HepG2 (cell line): ENCODE data around the gene OGA. TPM values are rescaled to one million over a fixed set of nuclear protein-coding genes. Genes with fewer than 3 reads are reported as not detected.

Source experiments
- ATAC-seq: fragments of 200-7000 bp; cut with Tn5 transposase; 3 replicates; pipeline ENCODE4 v1.9.1; 2020; ENCODE audit warnings: mild to moderate bottlenecking, moderate library complexity
- BruUV-seq: library from RNA; stranded (reverse); fragments of 400-500 nt; replicated peaks from 2 replicates; lab custom pipeline; 2021; lab: Mats Ljungman, UMichigan
- CTCF ChIA-PET: fragments of 300-600 bp; formaldehyde crosslinking; extraction: SDS; loops from one replicate; lab custom pipeline; 2021; ENCODE audit warnings: low total read pairs, inconsistent platforms, low intra/inter-chr PET ratio; lab: Yijun Ruan, JAX
- POLR2A ChIA-PET: fragments of 350-600 bp; sonication (Branson Sonifier 250); formaldehyde crosslinking; loops from one replicate; lab custom pipeline; 2020; ENCODE audit warnings: antibody characterized with exemption, inconsistent platforms; lab: Yijun Ruan, JAX
- DNase-seq: peaks from one replicate; pipeline ENCODE4 v3.0.0-alpha.2; 2015; ENCODE audit warnings: low spot score
- FAIRE-seq: peaks from 3 replicates; lab custom pipeline; 2011; peaks lifted over from hg19 to GRCh38; lab: Jason Lieb, UNC
- H2AFZ ChIP-seq: one replicate; pipeline ENCODE4 v1.6.1; 2011; ENCODE audit warnings: low read length, inconsistent platforms
- H3K27ac ChIP-seq: fragments of 300-600 bp; 3 replicates; pipeline ENCODE4 v1.8.0; 2011; ENCODE audit warnings: mixed run types, mild to moderate bottlenecking, mixed read lengths, low read length, inconsistent platforms; ENCODE audit not compliant: insufficient read depth; ENCODE audit errors: extremely low read length
- H3K27me3 ChIP-seq, 2 experiments: fragments of 200-600 bp in 1 of 2; 2 replicates in 1 of 2; 3 replicates in 1 of 2; pipeline versions ENCODE4 v1.6.0 to v1.8.0; 2011; ENCODE audit warnings: low read length in 2 of 2, mild to moderate bottlenecking in 2 of 2, moderate library complexity in 2 of 2, inconsistent platforms in 1 of 2; ENCODE audit not compliant: insufficient read depth in 2 of 2, control insufficient read depth in 1 of 2
- H3K36me3 ChIP-seq, 2 experiments: fragments of 200-600 bp in 1 of 2; replicated peaks in 1 of 2; 2 replicates in 1 of 2; 3 replicates in 1 of 2; pipeline versions ENCODE4 v1.5.1 to v1.8.0; 2011; ENCODE audit warnings: low read length in 2 of 2, inconsistent platforms in 1 of 2; ENCODE audit not compliant: insufficient read depth in 2 of 2, control insufficient read depth in 1 of 2
- H3K4me1 ChIP-seq: 2 replicates; pipeline ENCODE4 v1.5.1; 2012; ENCODE audit warnings: low read length, inconsistent platforms; ENCODE audit not compliant: insufficient read depth
- H3K4me2 ChIP-seq: 2 replicates; pipeline ENCODE4 v1.6.0; 2011; ENCODE audit warnings: low read depth, low read length, inconsistent platforms
- H3K4me3 ChIP-seq, 3 experiments: fragments of 200-600 bp in 1 of 3; sonication (generic), shearing (Covaris generic) in 1 of 3; replicated peaks in 1 of 3; 2 replicates each; pipeline ENCODE4 v1.5.1; 2011 to 2016; ENCODE audit warnings: low read length in 3 of 3, inconsistent platforms in 2 of 3, low read depth in 2 of 3, mild to moderate bottlenecking in 2 of 3, control low read depth in 1 of 3, mixed read lengths in 1 of 3; ENCODE audit not compliant: insufficient read depth in 1 of 3
- H3K79me2 ChIP-seq: one replicate; pipeline ENCODE4 v1.6.1; 2011; ENCODE audit warnings: low read length, inconsistent platforms; ENCODE audit not compliant: insufficient read depth
- H3K9ac ChIP-seq: 2 replicates; pipeline ENCODE4 v1.6.0; 2011; ENCODE audit warnings: mild to moderate bottlenecking, low read depth, low read length, inconsistent platforms; ENCODE audit not compliant: insufficient read depth
- H3K9me3 ChIP-seq: 2 replicates; pipeline ENCODE4 v1.5.1; 2012; ENCODE audit warnings: mild to moderate bottlenecking, low read length
- H4K20me1 ChIP-seq: 2 replicates; pipeline ENCODE4 v1.6.0; 2011; ENCODE audit warnings: inconsistent platforms, mild to moderate bottlenecking, low read length, moderate library complexity; ENCODE audit not compliant: insufficient read depth
- GFI1 ChIP-seq: sonication (generic); formaldehyde crosslinking; IDR thresholded peaks from 2 replicates; pipeline ENCODE4 v1.5.0; 2020; ENCODE audit warnings: missing genetic modification reagents, mild to moderate bottlenecking, borderline replicate concordance
- ISX ChIP-seq: sonication (generic); formaldehyde crosslinking; conservative IDR thresholded peaks from 2 replicates; pipeline ENCODE4 v1.5.0; 2020; ENCODE audit warnings: missing genetic modification reagents
- MXD3 ChIP-seq: IDR thresholded peaks from 2 replicates; pipeline ENCODE4 v1.6.1; 2016; ENCODE audit warnings: mild to moderate bottlenecking, missing biosample characterization, missing genetic modification reagents
- MYPOP ChIP-seq: sonication (generic); formaldehyde crosslinking; IDR thresholded peaks from 2 replicates; pipeline ENCODE4 v1.8.1; 2023; ENCODE audit warnings: mild to moderate bottlenecking, moderate library complexity, missing genetic modification reagents
- NCOA2 ChIP-seq: sonication (generic); formaldehyde crosslinking; IDR thresholded peaks from 2 replicates; pipeline ENCODE4 v1.8.0; 2022; ENCODE audit warnings: inconsistent platforms
- REL ChIP-seq: sonication (generic); formaldehyde crosslinking; conservative IDR thresholded peaks from 2 replicates; pipeline ENCODE4 v1.8.0; 2022; ENCODE audit warnings: mild to moderate bottlenecking, missing genetic modification reagents, moderate library complexity
- REPIN1 ChIP-seq: sonication (generic); formaldehyde crosslinking; IDR thresholded peaks from 2 replicates; pipeline ENCODE4 v1.8.0; 2022; ENCODE audit warnings: missing genetic modification reagents, low read depth, mild to moderate bottlenecking, borderline replicate concordance
- SOX5 ChIP-seq: IDR thresholded peaks from 2 replicates; pipeline ENCODE4 v1.6.1; 2016; ENCODE audit warnings: borderline replicate concordance
- SRSF1 ChIP-seq: fragments of 200-400 bp; formaldehyde crosslinking; optimal IDR thresholded peaks from 2 replicates; pipeline ENCODE3; 2017; ENCODE audit warnings: mild to moderate bottlenecking, low read depth, low read length, moderate library complexity
- TEF ChIP-seq: sonication (generic); formaldehyde crosslinking; IDR thresholded peaks from 2 replicates; pipeline ENCODE4 v1.5.0; 2020; ENCODE audit warnings: missing genetic modification reagents
- YEATS2 ChIP-seq: sonication (generic); formaldehyde crosslinking; IDR thresholded peaks from 2 replicates; pipeline ENCODE4 v1.4.0; 2020; ENCODE audit warnings: missing genetic modification reagents, borderline replicate concordance
- ZFY ChIP-seq: sonication (generic); formaldehyde crosslinking; IDR thresholded peaks from 2 replicates; pipeline ENCODE4 v1.4.0; 2020; ENCODE audit warnings: missing genetic modification reagents
- ZNF296 ChIP-seq: sonication (generic); formaldehyde crosslinking; conservative IDR thresholded peaks from 2 replicates; pipeline ENCODE4 v1.5.0; 2020; ENCODE audit warnings: mild to moderate bottlenecking, missing genetic modification reagents
- ZNF747 ChIP-seq: sonication (generic); formaldehyde crosslinking; IDR thresholded peaks from 2 replicates; pipeline ENCODE4 v1.8.1; 2023; ENCODE audit warnings: missing genetic modification reagents, mild to moderate bottlenecking, borderline replicate concordance
- ZNF784 ChIP-seq: sonication (generic); formaldehyde crosslinking; IDR thresholded peaks from 2 replicates; pipeline ENCODE4 v1.5.1; 2020; ENCODE audit warnings: missing genetic modification reagents, mild to moderate bottlenecking, borderline replicate concordance
- WGBS: methylation state at CpG from one replicate; pipeline ENCODE4 v1.1.6; 2017; ENCODE audit warnings: low lambda C conversion rate; 5-methylcytosine and 5-hydroxymethylcytosine counted together
- in situ Hi-C: cut with HindIII; loops from 2 replicates; pipeline ENCODE4 v1.10.0; 2017; ENCODE audit warnings: low pct_unique_long_range_greater_than_20kb; ENCODE audit not compliant: extremely low pct_ligation_motif_present
- intact Hi-C: fragments of 100-400 bp; cut with micrococcal nuclease; formaldehyde crosslinking; loops from one replicate; pipeline ENCODE4 v1.10.0; 2022; ENCODE audit not compliant: unreplicated experiment
- polyA plus RNA-seq, 8 experiments: library from polyadenylated mRNA; depleted of rRNA in 3 of 8; stranded (reverse) in 7 of 8; unstranded in 1 of 8; fragments of >200 nt; fragmentation: Illumina TruSeq in 4 of 8; extraction: Trizol in 4 of 8; gene quantifications; 2 replicates each; pipeline versions ENCODE4 v1.2.1 to v1.2.3, GENCODE V29; 2011 to 2016; ENCODE audit warnings: low read depth in 4 of 8, missing spikeins in 1 of 8, mixed read lengths in 1 of 8; ENCODE audit not compliant: insufficient read depth in 1 of 8
- total RNA-seq, 5 experiments: library from RNA; depleted of rRNA; stranded (reverse); fragments of >200 nt; fragmentation: Illumina TruSeq; extraction: Trizol; gene quantifications; 2 replicates each; pipeline ENCODE4 v1.2.3, GENCODE V29; 2016; ENCODE audit warnings: low read depth in 1 of 5

OGA gene
- total and polyA plus RNA-seq, 2 of the 13 experiments (the other 11 are each of a cell fraction or from before 2014, with no cell fraction given), result 33.2 to 39.8 TPM

GRCh38 chr10:101761226-101761625, 57.0 kb downstream of the OGA start:
- DNase-seq, result no peak
- H3K4me2 ChIP-seq, result no peak overlapping the region
- intact Hi-C loops, result no loop called here
- no TSS peak for BruUV-seq
- in situ Hi-C loops, result no loop called here
- no peak for ATAC-seq
- no peaks in the 10 kb centered on the region for H3K79me2 ChIP-seq
- H3K27ac ChIP-seq, result no peak overlapping the region
- no peaks in the 10 kb centered on the region for H4K20me1 ChIP-seq
- WGBS, result 0% methylated on average over 1 of the region's 9 CpGs
- no peak overlapping the region for H2AFZ ChIP-seq
- TF ChIP-seq ZNF747, result no peak
- TF ChIP-seq MYPOP (CRISPR knock-in tag), result no peak
- no peak for TF ChIP-seq NCOA2 (CRISPR knock-in tag)
- TF ChIP-seq SOX5, result no peak
- no peak for TF ChIP-seq MXD3
- TF ChIP-seq ZFY (CRISPR knock-in tag), result no peak
- no peaks in the 10 kb centered on the region for H3K9me3 ChIP-seq
- ChIA-PET POLR2A (no interaction called here), CTCF (no interaction called here)
- H3K4me3 ChIP-seq, result no peak overlapping the region
- no peak overlapping the region for H3K9ac ChIP-seq
- peaks cover 16 to 77% of the 10 kb centered on the region in 2 experiments; a peak in 4 of 5 replicates for H3K27me3 ChIP-seq
- H3K4me1 ChIP-seq, result no peaks in the 10 kb centered on the region
- no peaks in the 10 kb centered on the region for H3K36me3 ChIP-seq
- FAIRE-seq, result no peak

GRCh38 chr10:101760510-101760909, 57.7 kb downstream of the OGA start:
- CTCF ChIA-PET, result no interaction called here

More at GRCh38 chr10:101760510-101760909, 57.7 kb downstream of the OGA start:
- POLR2A ChIA-PET, result no interaction called here
- no peaks in the 10 kb centered on the region for H4K20me1 ChIP-seq
- TF ChIP-seq REL (CRISPR knock-in tag), result no peak
- no peak for TF ChIP-seq YEATS2 (CRISPR knock-in tag)
- no peak for TF ChIP-seq GFI1 (CRISPR knock-in tag)
- no peak for TF ChIP-seq TEF (CRISPR knock-in tag)
- no peak for TF ChIP-seq ZNF784 (CRISPR knock-in tag)
- TF ChIP-seq ISX, result no peak
- no peak for TF ChIP-seq ZNF296
- no peak for TF ChIP-seq REPIN1 (CRISPR knock-in tag)
- no peak for TF ChIP-seq SRSF1
- H3K9me3 ChIP-seq, result no peaks in the 10 kb centered on the region
- no peak overlapping the region for H3K4me2 ChIP-seq
- ATAC-seq (no peak), DNase-seq (no peak), FAIRE-seq (no peak)
- no peak overlapping the region for H3K27ac ChIP-seq
- H3K79me2 ChIP-seq, result no peaks in the 10 kb centered on the region
- no TSS peak for BruUV-seq
- peaks cover 14 to 70% of the 10 kb centered on the region in 2 experiments; a peak in 4 of 5 replicates for H3K27me3 ChIP-seq
- H3K9ac ChIP-seq, result no peak overlapping the region
- no peaks in the 10 kb centered on the region for H3K4me1 ChIP-seq
- WGBS, result 32% methylated on average over 3 of the region's 3 CpGs
- in situ Hi-C loops, result no loop called here
- H2AFZ ChIP-seq, result no peak overlapping the region
- no peak overlapping the region for H3K4me3 ChIP-seq
- intact Hi-C loops, result no loop called here
- no peaks in the 10 kb centered on the region for H3K36me3 ChIP-seq
